GM23338 (cell line): ENCODE data around the gene ZNF469.

ENCODE experiments used
- CREB1 ChIP-seq: fragments of 250-450 bp; sonication (Bioruptor Pico); IDR thresholded peaks from 2 replicates; pipeline ENCODE4 v1.5.0; 2020; ENCODE audit warnings: low read depth, mild to moderate bottlenecking, moderate library complexity
- EZH2 ChIP-seq: fragments of 200-600 bp; sonication (generic); IDR thresholded peaks from one replicate; pipeline ENCODE4 v1.8.0; 2017; ENCODE audit warnings: antibody characterized with exemption, mild to moderate bottlenecking, low read depth; ENCODE audit not compliant: unreplicated experiment
- EZH2phosphoT487 ChIP-seq: fragments of 200-600 bp; sonication (generic); IDR thresholded peaks from one replicate; pipeline ENCODE4 v1.8.1; 2018; ENCODE audit warnings: antibody characterized with exemption; ENCODE audit not compliant: unreplicated experiment
- JUNB ChIP-seq: IDR thresholded peaks from one replicate; pipeline ENCODE4 v1.6.1; 2016; ENCODE audit warnings: antibody characterized with exemption; ENCODE audit not compliant: unreplicated experiment
- NANOG ChIP-seq: IDR thresholded peaks from 2 replicates; pipeline ENCODE4 v1.6.1; 2016; ENCODE audit warnings: antibody characterized with exemption, borderline replicate concordance
- POLR2AphosphoS5 ChIP-seq: IDR thresholded peaks from 2 replicates; pipeline ENCODE4 v1.6.1; 2016; ENCODE audit warnings: antibody characterized with exemption, low read depth
- ZNF114 ChIP-seq: fragments of 250-450 bp; sonication (Bioruptor Pico); IDR thresholded peaks from 2 replicates; pipeline ENCODE4 v1.5.0; 2020; ENCODE audit warnings: mild to moderate bottlenecking, moderate library complexity
- ZNF331 ChIP-seq: fragments of 250-450 bp; sonication (Bioruptor Pico); IDR thresholded peaks from 2 replicates; pipeline ENCODE4 v1.5.0; 2020; ENCODE audit warnings: low read depth, mild to moderate bottlenecking, moderate library complexity
- TF ChIP-seq, protein P1 (sequence below), 2 experiments: fragments of 200-600 bp in 1 of 2; sonication (generic) in 1 of 2; conservative IDR thresholded peaks; 2 replicates each; pipeline versions ENCODE4 v1.5.1 to v1.6.1; 2016 to 2017; ENCODE audit warnings: antibody characterized with exemption in 2 of 2, low read depth in 2 of 2, mild to moderate bottlenecking in 2 of 2, moderate library complexity in 1 of 2
- TF ChIP-seq, protein P2 (sequence below): IDR thresholded peaks from one replicate; pipeline ENCODE4 v1.6.1; 2018; ENCODE audit warnings: antibody characterized with exemption; ENCODE audit not compliant: unreplicated experiment

DNA sequence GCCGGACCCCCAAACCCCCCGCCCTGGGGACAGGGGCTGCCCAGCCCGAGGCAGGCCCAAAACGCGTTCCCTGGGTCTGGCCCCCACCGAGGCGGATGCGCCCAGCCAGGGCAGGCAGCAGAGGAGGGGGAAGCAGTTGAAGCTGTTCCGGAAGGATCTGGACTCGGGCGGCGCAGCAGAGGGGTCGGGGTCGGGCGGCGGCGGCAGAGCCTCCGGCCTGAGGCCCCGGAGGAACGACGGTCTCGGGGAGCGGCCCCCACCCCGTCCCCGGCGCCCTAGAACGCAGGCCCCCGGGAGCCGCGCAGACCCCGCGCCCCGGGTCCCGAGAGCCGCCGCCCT lies 47.4 kb downstream of the ZNF469 start:
- TF ChIP-seq, protein P1, sequence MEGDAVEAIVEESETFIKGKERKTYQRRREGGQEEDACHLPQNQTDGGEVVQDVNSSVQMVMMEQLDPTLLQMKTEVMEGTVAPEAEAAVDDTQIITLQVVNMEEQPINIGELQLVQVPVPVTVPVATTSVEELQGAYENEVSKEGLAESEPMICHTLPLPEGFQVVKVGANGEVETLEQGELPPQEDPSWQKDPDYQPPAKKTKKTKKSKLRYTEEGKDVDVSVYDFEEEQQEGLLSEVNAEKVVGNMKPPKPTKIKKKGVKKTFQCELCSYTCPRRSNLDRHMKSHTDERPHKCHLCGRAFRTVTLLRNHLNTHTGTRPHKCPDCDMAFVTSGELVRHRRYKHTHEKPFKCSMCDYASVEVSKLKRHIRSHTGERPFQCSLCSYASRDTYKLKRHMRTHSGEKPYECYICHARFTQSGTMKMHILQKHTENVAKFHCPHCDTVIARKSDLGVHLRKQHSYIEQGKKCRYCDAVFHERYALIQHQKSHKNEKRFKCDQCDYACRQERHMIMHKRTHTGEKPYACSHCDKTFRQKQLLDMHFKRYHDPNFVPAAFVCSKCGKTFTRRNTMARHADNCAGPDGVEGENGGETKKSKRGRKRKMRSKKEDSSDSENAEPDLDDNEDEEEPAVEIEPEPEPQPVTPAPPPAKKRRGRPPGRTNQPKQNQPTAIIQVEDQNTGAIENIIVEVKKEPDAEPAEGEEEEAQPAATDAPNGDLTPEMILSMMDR (conservative IDR thresholded peaks at IDR 0.05; ENCODE audit: low read depth in 2 of 2) = no peak
- TF ChIP-seq POLR2AphosphoS5 (no peak), EZH2 (no peak), ZNF331 (CRISPR knock-in tag) (no peak), ZNF114 (no peak), JUNB (no peak), CREB1 (CRISPR knock-in tag) (no peak), EZH2phosphoT487 (no peak), NANOG (no peak)
- TF ChIP-seq, protein P2, sequence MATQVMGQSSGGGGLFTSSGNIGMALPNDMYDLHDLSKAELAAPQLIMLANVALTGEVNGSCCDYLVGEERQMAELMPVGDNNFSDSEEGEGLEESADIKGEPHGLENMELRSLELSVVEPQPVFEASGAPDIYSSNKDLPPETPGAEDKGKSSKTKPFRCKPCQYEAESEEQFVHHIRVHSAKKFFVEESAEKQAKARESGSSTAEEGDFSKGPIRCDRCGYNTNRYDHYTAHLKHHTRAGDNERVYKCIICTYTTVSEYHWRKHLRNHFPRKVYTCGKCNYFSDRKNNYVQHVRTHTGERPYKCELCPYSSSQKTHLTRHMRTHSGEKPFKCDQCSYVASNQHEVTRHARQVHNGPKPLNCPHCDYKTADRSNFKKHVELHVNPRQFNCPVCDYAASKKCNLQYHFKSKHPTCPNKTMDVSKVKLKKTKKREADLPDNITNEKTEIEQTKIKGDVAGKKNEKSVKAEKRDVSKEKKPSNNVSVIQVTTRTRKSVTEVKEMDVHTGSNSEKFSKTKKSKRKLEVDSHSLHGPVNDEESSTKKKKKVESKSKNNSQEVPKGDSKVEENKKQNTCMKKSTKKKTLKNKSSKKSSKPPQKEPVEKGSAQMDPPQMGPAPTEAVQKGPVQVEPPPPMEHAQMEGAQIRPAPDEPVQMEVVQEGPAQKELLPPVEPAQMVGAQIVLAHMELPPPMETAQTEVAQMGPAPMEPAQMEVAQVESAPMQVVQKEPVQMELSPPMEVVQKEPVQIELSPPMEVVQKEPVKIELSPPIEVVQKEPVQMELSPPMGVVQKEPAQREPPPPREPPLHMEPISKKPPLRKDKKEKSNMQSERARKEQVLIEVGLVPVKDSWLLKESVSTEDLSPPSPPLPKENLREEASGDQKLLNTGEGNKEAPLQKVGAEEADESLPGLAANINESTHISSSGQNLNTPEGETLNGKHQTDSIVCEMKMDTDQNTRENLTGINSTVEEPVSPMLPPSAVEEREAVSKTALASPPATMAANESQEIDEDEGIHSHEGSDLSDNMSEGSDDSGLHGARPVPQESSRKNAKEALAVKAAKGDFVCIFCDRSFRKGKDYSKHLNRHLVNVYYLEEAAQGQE = no peak
